ENCODE measurements around the gene ETFA.
A peak's percentile ranks its signal among the peaks of the same experiment; 100 is the strongest.

Gene ETFA

DNA sequence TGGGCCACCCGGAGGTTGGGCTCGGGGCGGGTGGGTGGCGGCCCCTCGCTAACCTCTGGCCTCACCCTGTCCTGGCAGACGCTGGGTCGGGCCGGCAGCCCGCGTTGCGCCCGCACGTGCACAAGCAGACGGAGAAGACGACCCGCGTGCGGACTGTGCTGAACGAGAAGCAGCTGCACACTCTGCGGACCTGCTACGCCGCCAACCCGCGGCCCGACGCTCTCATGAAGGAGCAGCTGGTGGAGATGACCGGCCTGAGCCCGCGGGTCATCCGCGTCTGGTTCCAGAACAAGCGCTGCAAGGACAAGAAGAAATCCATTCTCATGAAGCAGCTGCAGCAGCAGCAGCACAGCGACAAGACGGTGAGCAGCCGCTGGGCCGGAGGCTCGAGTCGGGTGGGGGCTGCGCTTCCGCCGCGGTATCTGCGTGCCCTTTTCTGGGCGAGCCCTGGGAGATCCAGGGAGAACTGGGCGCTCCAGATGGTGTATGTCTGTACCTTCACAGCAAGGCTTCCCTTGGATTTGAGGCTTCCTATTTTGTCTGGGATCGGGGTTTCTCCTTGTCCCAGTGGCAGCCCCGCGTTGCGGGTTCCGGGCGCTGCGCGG is 29.0 kb upstream of the ETFA start:
- peak overlapping the region; percentile 57 for H3K4me3 ChIP-seq (ENCODE audit: low read length)
- no peak for TF ChIP-seq CTCF (conservative IDR thresholded peaks at IDR 0.05; ENCODE audit: low read length)
- no peak for DNase-seq (ENCODE audit: low read depth)

- H3K4me3 ChIP-seq (ENCODE audit: low read length): peak overlapping the region; percentile 57
- TF ChIP-seq CTCF (conservative IDR thresholded peaks at IDR 0.05; ENCODE audit: low read length): no peak
- no peak for DNase-seq (ENCODE audit: low read depth)
These were observed 28.3 kb upstream of the ETFA start for GRCh38 chr15:76339305-76340197.

DNA sequence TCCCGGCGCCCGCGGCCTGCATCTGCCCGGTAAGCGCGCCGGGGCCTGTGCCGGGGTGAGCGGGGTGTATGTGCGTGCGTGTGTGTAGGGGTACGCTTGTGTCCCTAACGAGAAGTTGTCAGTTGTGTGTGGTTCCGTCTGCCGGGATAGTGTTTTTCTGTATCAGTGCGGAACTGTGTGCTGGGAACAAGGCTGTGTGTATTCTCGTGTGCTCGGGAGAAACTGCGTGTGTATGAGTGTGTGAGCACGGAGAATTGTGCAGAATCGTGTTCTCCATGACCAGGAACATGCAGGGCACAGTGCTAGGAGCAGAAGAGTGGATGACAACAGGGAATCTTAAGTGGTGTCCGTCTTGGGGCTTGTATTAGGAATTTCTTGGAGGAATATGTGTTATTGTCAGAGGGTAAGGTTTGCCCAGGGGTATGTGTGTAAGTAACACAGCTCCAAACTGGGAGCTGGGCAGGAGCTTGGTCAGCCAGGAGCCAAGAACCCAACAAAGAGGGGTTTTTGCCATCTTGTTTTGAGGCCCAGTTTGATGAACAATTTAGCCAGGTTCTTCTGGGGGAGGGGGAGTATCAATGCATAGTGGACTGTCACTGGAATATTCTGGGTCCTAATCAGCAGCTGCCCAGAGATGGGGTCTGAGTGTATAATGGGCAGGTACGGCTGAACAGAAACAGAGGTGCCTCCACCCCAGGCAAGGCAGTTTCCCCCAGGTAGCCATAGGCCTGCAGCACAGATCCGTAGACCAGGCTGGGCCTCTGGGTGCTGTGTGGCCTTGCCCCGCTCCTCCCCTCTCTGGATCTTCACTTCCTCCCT is 27.4 kb upstream of the ETFA start:
- peak overlapping the region; percentile 57 for H3K4me3 ChIP-seq (ENCODE audit: low read length)
- DNase-seq (ENCODE audit: low read depth): no peak
- no peak for TF ChIP-seq CTCF (conservative IDR thresholded peaks at IDR 0.05; ENCODE audit: low read length)

DNA sequence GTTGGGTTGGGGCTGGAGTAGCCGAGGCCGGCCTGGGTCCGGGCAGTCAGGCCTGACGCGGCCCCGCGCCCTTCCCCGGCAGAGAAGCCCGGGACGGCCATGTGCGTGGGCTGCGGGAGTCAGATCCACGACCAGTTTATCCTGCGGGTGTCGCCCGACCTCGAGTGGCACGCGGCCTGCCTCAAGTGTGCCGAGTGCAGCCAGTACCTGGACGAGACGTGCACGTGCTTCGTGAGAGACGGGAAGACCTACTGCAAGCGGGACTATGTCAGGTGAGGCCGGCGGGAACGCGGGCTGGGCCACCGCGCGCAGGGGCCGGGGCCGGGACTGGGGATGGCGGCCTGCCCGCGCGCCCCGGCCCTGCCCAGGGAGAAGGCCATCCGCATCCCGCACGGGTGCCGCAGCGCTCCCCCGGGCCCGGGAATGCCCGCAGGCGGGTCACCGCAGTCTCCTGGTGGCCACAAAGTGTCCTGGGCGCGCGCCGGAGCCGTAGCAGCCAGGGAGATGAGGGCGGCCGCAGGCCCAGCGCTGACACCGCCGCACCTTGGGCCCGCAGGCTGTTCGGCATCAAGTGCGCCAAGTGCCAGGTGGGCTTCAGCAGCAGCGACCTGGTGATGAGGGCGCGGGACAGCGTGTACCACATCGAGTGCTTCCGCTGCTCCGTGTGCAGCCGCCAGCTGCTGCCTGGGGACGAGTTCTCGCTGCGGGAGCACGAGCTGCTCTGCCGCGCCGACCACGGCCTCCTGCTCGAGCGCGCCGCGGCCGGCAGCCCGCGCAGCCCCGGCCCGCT is 26.6 kb upstream of the ETFA start:
- no peak for TF ChIP-seq CTCF (conservative IDR thresholded peaks at IDR 0.05; ENCODE audit: low read length)
- H3K4me3 ChIP-seq (ENCODE audit: low read length): peak overlapping the region; percentile 57
- no peak for DNase-seq (ENCODE audit: low read depth)

- DNase-seq (ENCODE audit: low read depth): peak; percentile 52
These were observed 25.9 kb upstream of the ETFA start for GRCh38 chr15:76337059-76337695.

More at GRCh38 chr15:76337059-76337695, 25.9 kb upstream of the ETFA start:
- peak overlapping the region; percentile 57 for H3K4me3 ChIP-seq (ENCODE audit: low read length)
- TF ChIP-seq CTCF (conservative IDR thresholded peaks at IDR 0.05; ENCODE audit: low read length): no peak
